PC-9 (cell line): ENCODE data around the gene LRRC3C.

Experiments
- CTCF ChIP-seq: fragments of 200-600 bp; sonication (generic); conservative IDR thresholded peaks from 2 replicates; pipeline ENCODE4 v1.6.1; 2017; ENCODE audit warnings: mixed run types, antibody characterized with exemption, mild to moderate bottlenecking, moderate library complexity
- EZH2 ChIP-seq: fragments of 200-600 bp; sonication (generic); IDR thresholded peaks from 2 replicates; pipeline ENCODE4 v1.8.0; 2017; ENCODE audit warnings: antibody characterized with exemption, low read depth

- TF ChIP-seq CTCF (no peak), EZH2 (no peak)
Measured at GRCh38 chr17:39915559-39915958, 12.0 kb upstream of the LRRC3C start.
